Suprapubic skin (tissue), 4 donors: ENCODE data around the gene SLC6A18.

ENCODE experiments used
- EP300 ChIP-seq: sonication (generic); formaldehyde crosslinking; IDR thresholded peaks from one replicate; pipeline ENCODE4 v1.6.1; 2017; ENCODE audit warnings: antibody characterized with exemption
- POLR2A ChIP-seq, 2 donors: fragments of 450-650 bp; IDR thresholded peaks; one replicate each; pipeline ENCODE4 v1.6.1; 2017; ENCODE audit warnings: antibody characterized with exemption in 2 of 2, mild to moderate bottlenecking in 2 of 2, moderate library complexity in 2 of 2
- POLR2AphosphoS5 ChIP-seq, 3 donors: sonication (generic); formaldehyde crosslinking; IDR thresholded peaks; one replicate each; pipeline ENCODE4 v1.6.1; 2017; ENCODE audit warnings: antibody characterized with exemption in 3 of 3
- TF ChIP-seq, protein P1 (sequence below), 2 donors: fragments of 200-600 bp in 1 of 2; fragments of 450-650 bp in 1 of 2; sonication (generic) in 1 of 2; IDR thresholded peaks; one replicate each; pipeline ENCODE4 v1.5.1; 2016 to 2019; ENCODE audit warnings: antibody characterized with exemption in 2 of 2, mild to moderate bottlenecking in 1 of 2, moderate library complexity in 1 of 2

DNA sequence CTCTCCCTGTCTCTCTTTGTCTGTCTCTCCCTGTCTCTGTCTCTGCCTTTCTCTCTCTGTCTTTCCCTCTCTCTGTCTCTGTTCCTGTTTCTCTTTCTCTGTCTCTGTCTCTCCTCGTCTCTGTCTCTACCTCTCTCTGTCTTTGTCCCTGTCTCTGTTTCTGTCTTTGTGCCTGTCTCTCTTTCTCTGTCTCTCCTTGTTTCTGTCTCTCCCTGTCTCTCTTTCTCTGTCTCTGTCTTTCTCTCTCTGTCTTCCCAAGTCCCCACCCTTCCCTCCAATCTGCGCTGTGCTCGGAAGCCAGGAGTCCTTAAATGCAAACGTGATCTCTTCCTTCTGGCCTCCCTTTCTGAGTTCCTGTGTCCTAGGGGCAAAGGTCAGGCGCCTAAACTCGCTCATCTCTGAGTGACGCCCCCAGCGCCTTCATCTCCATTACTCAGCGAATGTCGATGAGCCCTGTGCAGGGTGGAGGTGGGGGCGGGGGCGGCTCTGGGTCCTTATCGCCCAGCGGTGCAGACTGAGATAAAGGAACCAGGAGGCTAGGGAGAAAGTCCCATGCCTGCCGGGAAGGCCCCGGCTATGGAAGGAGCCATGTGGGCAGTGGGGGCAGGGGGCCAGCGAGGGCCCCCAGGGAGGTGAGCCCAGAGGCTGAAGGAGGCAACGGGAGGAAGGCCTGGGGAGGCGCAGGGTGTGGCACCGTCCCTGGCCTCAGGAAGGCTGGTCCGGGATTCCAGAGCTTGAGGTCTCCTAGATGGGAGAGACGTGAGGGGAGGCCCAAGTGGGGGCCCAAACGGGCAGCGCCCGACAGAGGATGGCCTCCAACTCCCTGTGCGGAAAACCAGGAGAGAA lies 25.3 kb upstream of the SLC6A18 start:
- TF ChIP-seq POLR2A (IDR thresholded peaks at IDR 0.05): no peak
- TF ChIP-seq, protein P1, sequence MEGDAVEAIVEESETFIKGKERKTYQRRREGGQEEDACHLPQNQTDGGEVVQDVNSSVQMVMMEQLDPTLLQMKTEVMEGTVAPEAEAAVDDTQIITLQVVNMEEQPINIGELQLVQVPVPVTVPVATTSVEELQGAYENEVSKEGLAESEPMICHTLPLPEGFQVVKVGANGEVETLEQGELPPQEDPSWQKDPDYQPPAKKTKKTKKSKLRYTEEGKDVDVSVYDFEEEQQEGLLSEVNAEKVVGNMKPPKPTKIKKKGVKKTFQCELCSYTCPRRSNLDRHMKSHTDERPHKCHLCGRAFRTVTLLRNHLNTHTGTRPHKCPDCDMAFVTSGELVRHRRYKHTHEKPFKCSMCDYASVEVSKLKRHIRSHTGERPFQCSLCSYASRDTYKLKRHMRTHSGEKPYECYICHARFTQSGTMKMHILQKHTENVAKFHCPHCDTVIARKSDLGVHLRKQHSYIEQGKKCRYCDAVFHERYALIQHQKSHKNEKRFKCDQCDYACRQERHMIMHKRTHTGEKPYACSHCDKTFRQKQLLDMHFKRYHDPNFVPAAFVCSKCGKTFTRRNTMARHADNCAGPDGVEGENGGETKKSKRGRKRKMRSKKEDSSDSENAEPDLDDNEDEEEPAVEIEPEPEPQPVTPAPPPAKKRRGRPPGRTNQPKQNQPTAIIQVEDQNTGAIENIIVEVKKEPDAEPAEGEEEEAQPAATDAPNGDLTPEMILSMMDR (IDR thresholded peaks at IDR 0.05): no peak
- no peak for TF ChIP-seq EP300
- TF ChIP-seq POLR2AphosphoS5 (IDR thresholded peaks at IDR 0.05): no peak
